Muscle layer of colon (tissue), 2 donors: ENCODE measurements around the gene SORCS2.
"Not testable (repeated sequence)": the region's sequence is repeated elsewhere in the genome, so short reads cannot be mapped to it uniquely, and the experiment has no call there.

ENCODE experiments used
- H3K27ac ChIP-seq: one replicate; pipeline ENCODE4 v1.7.0; 2013; ENCODE audit warnings: low read depth, mild to moderate bottlenecking, low read length, moderate library complexity
- H3K27me3 ChIP-seq, 2 donors: one replicate each; pipeline ENCODE4 v1.7.0; 2013; ENCODE audit warnings: low read length in 2 of 2, mild to moderate bottlenecking in 2 of 2; ENCODE audit not compliant: insufficient read depth in 2 of 2, control insufficient read depth in 1 of 2
- H3K36me3 ChIP-seq: one replicate; pipeline ENCODE4 v1.7.0; 2013; ENCODE audit warnings: mild to moderate bottlenecking, low read length; ENCODE audit not compliant: insufficient read depth
- H3K4me1 ChIP-seq: one replicate; pipeline ENCODE4 v1.7.0; 2013; ENCODE audit warnings: mild to moderate bottlenecking, low read length; ENCODE audit not compliant: insufficient read depth
- H3K4me3 ChIP-seq, 2 donors: one replicate each; pipeline ENCODE4 v1.7.0; 2013; ENCODE audit warnings: low read length in 2 of 2, low read depth in 1 of 2, mild to moderate bottlenecking in 1 of 2, moderate library complexity in 1 of 2
- H3K9ac ChIP-seq: one replicate; pipeline ENCODE4 v1.7.0; 2013; ENCODE audit warnings: low read length
- H3K9me3 ChIP-seq: one replicate; pipeline ENCODE4 v1.7.0; 2013; ENCODE audit warnings: mild to moderate bottlenecking, low read length
- donor health status: abdominal sarcoma.
- donor health status: Adenocarcinoma of cecum.

The SORCS2 gene

GRCh38 chr4:7587433-7588405 lies 395.4 kb downstream of the SORCS2 start:
- Histone ChIP-seq H3K27ac (no peak overlapping the region), H3K4me1 (peaks cover 3% of the 10 kb centered on the region), H3K4me3 (no peak overlapping the region), H3K27me3 (no peaks in the 10 kb centered on the region), H3K9me3 (no peaks in the 10 kb centered on the region), H3K36me3 (no peaks in the 10 kb centered on the region), H3K9ac (no peak overlapping the region)

GRCh38 chr4:7590189-7590588 lies 397.9 kb downstream of the SORCS2 start:
- no peak overlapping the region for H3K9ac ChIP-seq
- H3K27ac ChIP-seq: no peak overlapping the region
- H3K27me3 ChIP-seq: no peaks in the 10 kb centered on the region
- no peak overlapping the region for H3K4me3 ChIP-seq
- no peaks in the 10 kb centered on the region for H3K36me3 ChIP-seq
- H3K4me1 ChIP-seq: no peaks in the 10 kb centered on the region
- H3K9me3 ChIP-seq: no peaks in the 10 kb centered on the region

GRCh38 chr4:7590899-7591298 lies 398.6 kb downstream of the SORCS2 start:
- no peak overlapping the region for H3K4me3 ChIP-seq
- H3K4me1 ChIP-seq: no peaks in the 10 kb centered on the region
- H3K27ac ChIP-seq: no peak overlapping the region
- no peak overlapping the region for H3K9ac ChIP-seq
- H3K27me3 ChIP-seq: no peaks in the 10 kb centered on the region
- no peaks in the 10 kb centered on the region for H3K9me3 ChIP-seq
- H3K36me3 ChIP-seq: no peaks in the 10 kb centered on the region

GRCh38 chr4:7591409-7592053 lies 399.2 kb downstream of the SORCS2 start:
- Histone ChIP-seq H3K27me3 (no peaks in the 10 kb centered on the region), H3K4me3 (no peak overlapping the region), H3K4me1 (no peaks in the 10 kb centered on the region), H3K9ac (no peak overlapping the region), H3K36me3 (no peaks in the 10 kb centered on the region), H3K9me3 (no peaks in the 10 kb centered on the region), H3K27ac (no peak overlapping the region)

- Histone ChIP-seq H3K4me1 (no peaks in the 10 kb centered on the region), H3K9ac (no peak overlapping the region), H3K27me3 (no peaks in the 10 kb centered on the region), H3K27ac (no peak overlapping the region), H3K9me3 (no peaks in the 10 kb centered on the region), H3K36me3 (no peaks in the 10 kb centered on the region), H3K4me3 (no peak overlapping the region)
Observed at GRCh38 chr4:7593646-7594412, 401.5 kb downstream of the SORCS2 start.

- Histone ChIP-seq H3K9me3 (no peaks in the 10 kb centered on the region), H3K9ac (no peak overlapping the region), H3K27me3 (no peaks in the 10 kb centered on the region), H3K4me3 (no peak overlapping the region), H3K4me1 (no peaks in the 10 kb centered on the region), H3K27ac (no peak overlapping the region), H3K36me3 (no peaks in the 10 kb centered on the region)
Observed at GRCh38 chr4:7595934-7596461, 403.7 kb downstream of the SORCS2 start.

- H3K4me1 ChIP-seq: no peaks in the 10 kb centered on the region
- H3K9me3 ChIP-seq: no peaks in the 10 kb centered on the region
- H3K27me3 ChIP-seq: no peaks in the 10 kb centered on the region
- no peaks in the 10 kb centered on the region for H3K36me3 ChIP-seq
- no peak overlapping the region for H3K4me3 ChIP-seq
- H3K9ac ChIP-seq: no peak overlapping the region
- H3K27ac ChIP-seq: no peak overlapping the region
Observed at GRCh38 chr4:7596918-7597606, 404.7 kb downstream of the SORCS2 start.

- H3K9me3 ChIP-seq: no peaks in the 10 kb centered on the region
Observed at GRCh38 chr4:7598939-7599790, 406.8 kb downstream of the SORCS2 start.

GRCh38 chr4:7600247-7600646 lies 407.9 kb downstream of the SORCS2 start:
- H3K9ac ChIP-seq: no peak overlapping the region
- no peaks in the 10 kb centered on the region for H3K4me1 ChIP-seq
- H3K9me3 ChIP-seq: no peaks in the 10 kb centered on the region
- no peak overlapping the region for H3K27ac ChIP-seq
- H3K36me3 ChIP-seq: no peaks in the 10 kb centered on the region
- no peak overlapping the region for H3K4me3 ChIP-seq
- H3K27me3 ChIP-seq: no peaks in the 10 kb centered on the region

More at GRCh38 chr4:7598939-7599790, 406.8 kb downstream of the SORCS2 start:
- no peak overlapping the region for H3K4me3 ChIP-seq
- no peaks in the 10 kb centered on the region for H3K36me3 ChIP-seq
- no peaks in the 10 kb centered on the region for H3K27me3 ChIP-seq
- no peak overlapping the region for H3K9ac ChIP-seq
- H3K27ac ChIP-seq: no peak overlapping the region
- H3K4me1 ChIP-seq: no peaks in the 10 kb centered on the region

- not testable (repeated sequence) for H3K27me3 ChIP-seq, H3K4me1 ChIP-seq, H3K4me3 ChIP-seq, H3K27ac ChIP-seq, H3K9me3 ChIP-seq, H3K9ac ChIP-seq, H3K36me3 ChIP-seq
Observed at GRCh38 chr4:7602166-7602565, 409.8 kb downstream of the SORCS2 start.
